PFSK-1 (cell line): ENCODE measurements around the gene ELAVL2.

Source experiments
- POLR2AphosphoS5 ChIP-seq: IDR thresholded peaks from 2 replicates; pipeline ENCODE4 v1.6.1; 2012; ENCODE audit warnings: low read depth, mild to moderate bottlenecking, control low read depth, low read length, moderate library complexity
- REST ChIP-seq, 2 experiments: IDR thresholded peaks; 2 replicates each; pipeline versions ENCODE4 v1.6.1 to v1.8.0; 2011 to 2012; ENCODE audit warnings: low read depth in 2 of 2, low read length in 2 of 2, control low read depth in 1 of 2, inconsistent platforms in 1 of 2, mild to moderate bottlenecking in 1 of 2, moderate library complexity in 1 of 2; ENCODE audit not compliant: insufficient read depth in 1 of 2

DNA sequence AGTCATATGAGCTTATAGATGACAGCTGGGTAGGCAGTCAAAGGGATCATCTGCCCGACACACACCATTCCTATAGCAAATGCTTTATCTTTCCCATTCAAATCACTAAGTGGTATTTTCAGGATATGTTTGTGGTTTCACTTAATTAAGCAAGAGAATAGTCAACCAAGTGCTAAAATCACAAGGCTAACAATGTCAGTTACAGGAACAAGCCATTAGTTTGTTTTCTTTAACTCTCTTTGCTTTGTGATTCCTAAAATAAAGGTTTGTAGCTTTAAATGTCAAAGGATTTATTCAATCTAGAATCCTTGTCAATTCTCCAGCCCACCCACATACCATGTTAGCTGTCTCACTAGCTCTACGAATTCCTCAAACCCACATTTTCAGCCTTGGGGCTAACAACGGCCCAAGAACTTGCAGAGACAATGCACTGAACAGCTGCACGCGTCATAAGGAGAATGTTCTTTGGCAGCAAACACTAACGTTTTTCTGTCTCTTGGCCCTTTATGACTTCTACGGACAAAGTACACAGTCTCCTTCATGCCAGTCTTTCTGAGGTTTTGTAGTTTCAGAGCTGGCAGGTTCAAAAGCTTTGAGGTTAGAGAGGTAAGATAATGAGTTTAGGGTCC lies 56.6 kb downstream of the ELAVL2 start:
- TF ChIP-seq REST (IDR thresholded peaks at IDR 0.05; ENCODE audit: insufficient read depth in 1 of 2, low read depth in 2 of 2, low read length in 2 of 2) (no peak), POLR2AphosphoS5 (no peak)
